NOMO-1 treated with DMSO at 0.1 percent for 48 hours (cell line): ENCODE data around the gene ATP10B.
"Not testable (repeated sequence)": the region's sequence is repeated elsewhere in the genome, so short reads cannot be mapped to it uniquely, and the experiment has no call there.

Source experiments
- DNase-seq: peaks from one replicate; lab custom pipeline; 2025; ENCODE audit not compliant: unreplicated experiment; lab: John Stamatoyannopoulos, UW

Gene ATP10B

GRCh38 chr5:160757194-160757593 lies 94.8 kb downstream of the ATP10B start:
- DNase-seq: no peak

DNA sequence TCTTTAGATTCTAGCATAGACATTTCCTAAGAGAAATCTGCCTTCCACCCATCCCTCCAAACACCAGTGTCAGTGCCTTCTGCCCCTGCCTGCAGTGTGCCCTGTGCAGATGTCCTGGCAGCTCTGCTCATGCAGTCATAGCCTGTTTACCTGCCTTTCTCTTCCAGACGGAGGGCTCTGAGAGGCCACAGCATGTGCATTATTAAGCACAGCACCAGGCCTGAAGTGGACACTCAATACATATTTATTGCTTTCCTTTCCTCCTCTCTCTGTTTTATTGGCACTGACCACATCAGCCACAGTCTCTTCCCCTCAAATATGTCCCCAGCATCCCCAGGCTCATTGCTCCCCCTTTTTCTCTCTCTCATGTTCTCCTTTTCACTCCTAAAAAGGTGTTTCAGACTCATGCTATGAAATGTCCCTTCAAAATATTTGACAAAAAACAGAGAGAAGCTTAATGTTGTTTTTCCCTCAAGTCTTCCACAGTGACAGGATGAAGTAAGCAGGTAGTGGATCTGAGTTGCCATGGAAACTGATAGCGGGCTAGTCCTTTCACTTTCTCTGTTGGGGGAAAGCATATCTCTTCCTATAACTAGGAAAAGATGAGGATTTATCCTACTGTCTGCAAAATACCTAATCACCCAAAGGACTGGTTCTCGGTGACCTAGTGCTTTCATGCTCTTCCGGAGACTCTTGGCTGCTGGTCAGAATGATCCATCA lies 100.9 kb downstream of the ATP10B start:
- no peak for DNase-seq

DNA sequence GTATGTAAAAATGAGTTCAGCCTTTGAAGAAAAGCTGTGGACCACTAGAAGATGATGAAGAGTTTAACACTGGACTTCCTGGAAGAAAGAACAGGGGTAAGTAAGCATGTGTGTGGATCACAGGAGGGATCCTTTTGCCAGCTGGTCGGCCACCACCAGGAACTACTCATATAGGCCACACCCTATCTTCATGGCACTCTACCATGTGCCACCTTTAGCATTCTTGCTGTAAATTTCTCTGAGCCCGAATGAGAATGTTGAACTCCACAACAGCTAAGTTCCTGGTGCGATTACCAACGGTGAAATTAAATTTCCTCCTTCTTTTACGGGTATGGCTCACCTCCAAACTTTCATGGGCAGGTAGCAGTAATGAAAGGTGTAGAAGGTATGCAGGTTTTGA lies 102.3 kb downstream of the ATP10B start:
- DNase-seq: no peak

GRCh38 chr5:160749026-160749425 lies 103.0 kb downstream of the ATP10B start:
- no peak for DNase-seq

DNA sequence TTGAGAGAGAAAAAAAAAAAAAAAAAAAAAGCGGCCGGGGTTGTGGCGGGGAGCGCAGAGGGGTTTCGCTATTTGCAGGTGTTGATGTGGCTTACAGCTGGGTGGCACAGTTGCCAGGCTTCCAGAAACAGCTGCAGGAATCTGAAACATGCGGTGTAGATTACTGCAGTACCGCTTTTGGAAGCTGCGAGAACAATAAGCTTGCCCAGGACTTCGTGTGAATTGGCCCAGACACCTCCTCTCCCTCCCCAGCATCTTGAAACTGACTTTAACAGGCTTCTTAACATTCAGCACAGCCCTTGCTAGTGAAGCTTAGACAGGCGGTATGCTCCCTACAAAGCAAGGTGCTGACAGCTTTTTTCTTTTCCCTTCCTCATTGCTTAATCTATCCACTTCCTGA lies 104.0 kb downstream of the ATP10B start:
- DNase-seq: no peak

DNA sequence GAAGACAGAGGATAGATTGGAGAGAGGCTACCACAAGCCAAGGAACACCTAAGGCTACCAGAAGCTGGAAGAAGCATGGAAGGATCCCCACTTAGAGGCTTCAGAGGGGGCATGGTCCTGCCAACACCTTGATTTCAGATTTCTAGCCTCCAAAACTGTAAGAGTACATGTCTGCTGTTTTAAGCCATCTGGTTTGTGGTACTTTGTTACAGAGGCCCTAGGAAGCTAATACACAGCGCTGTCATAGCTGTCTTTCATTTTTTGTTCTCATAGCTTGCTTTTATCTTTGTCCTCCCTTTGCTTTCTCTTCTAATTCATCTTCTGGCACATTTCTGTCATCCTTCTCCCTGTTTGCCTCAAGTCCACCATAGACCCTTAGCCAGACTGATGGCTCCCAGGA lies 104.5 kb downstream of the ATP10B start:
- no peak for DNase-seq

DNA sequence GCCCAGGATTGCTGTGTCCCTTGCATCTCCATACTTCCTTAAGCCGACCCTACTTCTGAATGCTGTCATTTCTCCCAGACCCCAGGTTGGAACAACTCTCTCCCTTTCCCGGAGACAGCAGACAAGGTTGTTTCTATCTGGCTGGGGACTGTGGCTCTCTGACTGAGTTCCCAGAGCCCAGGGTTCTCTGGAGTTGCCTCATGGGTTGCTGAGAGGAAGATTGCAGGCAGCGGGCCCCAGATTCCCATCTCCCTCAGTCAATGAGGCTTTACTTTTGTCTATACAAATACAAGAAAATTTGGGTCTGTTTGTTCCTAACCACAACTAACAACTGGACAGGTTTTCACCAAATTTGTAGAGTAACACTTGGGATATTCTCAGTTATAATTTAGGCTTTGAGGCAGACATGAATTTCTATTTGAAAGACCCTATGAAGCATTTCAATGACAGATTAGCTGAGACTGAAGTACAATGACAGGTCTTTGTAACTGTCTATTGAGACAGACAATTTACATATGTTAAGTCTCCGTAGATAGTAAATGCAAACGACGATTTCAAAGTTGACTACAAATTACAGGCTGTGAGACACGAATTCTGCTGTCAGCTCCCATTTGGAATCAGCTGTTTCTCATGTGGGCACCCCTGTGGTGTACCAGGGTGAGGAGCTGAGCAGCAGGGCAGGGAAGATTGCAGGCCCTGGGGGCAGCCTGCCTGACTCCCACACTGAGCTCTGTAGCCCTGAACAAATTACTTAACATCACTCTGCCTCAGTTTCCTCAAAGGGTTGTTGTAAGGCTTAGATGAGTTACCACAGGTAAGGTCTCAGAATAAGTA lies 107.5 kb downstream of the ATP10B start:
- no peak for DNase-seq

DNA sequence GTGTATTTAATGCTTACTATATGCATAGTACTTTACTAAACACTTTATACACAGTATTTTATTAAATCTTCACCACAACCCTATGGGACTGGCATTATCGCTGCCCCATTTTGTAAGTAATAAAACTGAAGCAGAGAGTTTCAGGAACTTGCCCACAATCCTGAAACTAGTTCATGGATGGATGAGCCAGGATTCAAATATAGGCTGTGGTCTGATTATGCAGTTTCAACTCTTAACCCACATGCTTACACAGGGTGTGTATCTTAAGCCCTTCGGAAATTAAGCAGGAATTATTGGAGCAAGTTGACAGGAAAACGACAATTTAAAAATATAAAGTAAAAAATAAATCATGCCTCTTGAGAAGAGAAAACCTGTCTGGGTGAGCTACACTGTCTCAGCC lies 109.0 kb downstream of the ATP10B start:
- no peak for DNase-seq

- DNase-seq: no peak
Observed at GRCh38 chr5:160742446-160742845, 109.6 kb downstream of the ATP10B start.

- DNase-seq: no peak
Observed at GRCh38 chr5:160727296-160727997, 124.6 kb downstream of the ATP10B start.

- DNase-seq: no peak
Observed at GRCh38 chr5:160726721-160727120, 125.3 kb downstream of the ATP10B start.

GRCh38 chr5:160720822-160721221 lies 131.2 kb downstream of the ATP10B start:
- no peak for DNase-seq

DNA sequence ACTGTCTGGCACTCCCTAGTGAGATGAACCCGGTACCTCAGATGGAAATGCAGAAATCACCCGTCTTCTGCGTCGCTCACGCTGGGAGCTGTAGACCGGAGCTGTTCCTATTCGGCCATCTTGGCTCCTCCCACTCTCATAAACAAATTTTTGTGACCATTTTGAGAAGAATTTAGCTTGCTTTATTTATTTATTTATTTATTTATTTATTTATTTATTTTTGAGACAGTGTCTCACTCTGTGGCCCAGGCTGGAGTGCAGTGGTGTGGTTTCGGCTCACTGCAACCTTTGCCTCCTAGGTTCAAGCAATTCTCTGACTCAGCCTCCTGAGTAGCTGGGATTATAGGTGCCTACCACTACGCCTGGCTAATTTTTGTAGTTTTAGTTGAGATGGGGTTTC lies 136.5 kb downstream of the ATP10B start:
- DNase-seq: not testable (repeated sequence)

DNA sequence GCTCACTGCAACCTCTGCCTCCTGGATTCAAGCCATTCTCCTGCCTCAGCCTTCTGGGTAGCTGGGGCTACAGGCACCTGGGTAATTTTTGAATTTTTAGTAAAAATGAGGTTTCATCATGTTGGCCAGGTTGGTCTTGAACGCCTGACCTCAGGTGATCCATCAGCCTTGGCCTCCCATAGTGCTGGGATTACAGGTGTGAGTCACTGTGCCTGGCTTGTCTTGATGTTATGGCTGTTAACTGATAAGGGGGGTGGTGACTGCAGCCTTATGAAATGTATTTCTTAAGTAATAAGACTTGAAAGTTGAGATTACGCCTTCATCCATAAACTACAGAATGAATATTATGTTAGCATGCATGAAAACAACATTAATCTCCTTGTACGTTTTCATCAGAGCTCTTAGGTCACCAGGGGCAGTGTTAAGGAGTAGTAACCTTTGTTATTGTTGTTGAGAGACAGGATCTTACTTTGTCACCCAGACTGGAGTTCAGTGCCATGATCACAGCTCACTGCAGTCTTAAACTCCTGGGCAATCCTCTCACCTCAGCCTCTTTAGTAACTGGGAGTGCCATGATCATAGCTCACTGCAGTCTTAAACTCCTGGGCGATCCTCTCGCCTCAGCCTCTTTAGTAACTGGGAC lies 148.3 kb downstream of the ATP10B start:
- no peak for DNase-seq

- DNase-seq: peak; percentile 99
Observed at GRCh38 chr5:160702934-160703333, 149.1 kb downstream of the ATP10B start.

GRCh38 chr5:160702311-160702803 lies 149.7 kb downstream of the ATP10B start:
- peak; percentile 52 for DNase-seq

DNA sequence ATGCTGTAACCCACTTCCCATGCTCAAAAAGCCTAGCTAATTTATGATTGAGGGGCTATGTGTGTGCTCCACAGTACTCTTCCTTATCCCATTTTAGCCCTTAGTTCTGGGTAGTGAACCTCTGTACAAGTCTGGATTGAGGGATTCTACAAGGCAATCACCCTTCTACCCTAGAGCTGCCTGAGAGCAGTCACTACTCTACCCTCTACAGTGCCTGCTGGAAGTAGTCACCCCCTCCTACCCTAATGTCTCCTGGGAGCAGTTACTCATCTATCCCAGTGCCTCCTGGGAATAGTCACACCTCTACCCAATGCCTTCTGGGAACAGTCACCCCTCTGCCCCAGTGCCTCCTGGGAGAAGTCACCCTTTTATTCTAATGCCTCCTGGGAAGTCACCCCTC lies 150.6 kb downstream of the ATP10B start:
- DNase-seq: no peak

DNA sequence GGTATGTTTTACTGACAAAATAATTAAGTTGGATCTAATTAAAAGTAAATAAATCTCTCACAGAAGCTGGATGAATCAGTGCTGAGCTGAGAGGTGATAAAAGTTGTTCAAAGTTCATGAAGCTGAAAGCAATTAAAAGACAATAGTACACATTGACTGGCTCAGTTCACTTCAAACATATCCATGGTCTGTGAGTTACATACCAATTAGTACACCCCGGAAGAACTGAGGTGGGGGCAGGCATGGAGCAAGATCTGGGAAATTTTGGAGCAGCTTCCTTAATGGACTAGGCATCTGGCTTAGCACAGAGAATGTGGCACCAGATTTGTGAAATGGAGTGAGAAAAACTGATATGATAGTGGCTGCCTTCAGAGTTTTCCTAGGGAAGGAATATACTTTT lies 152.7 kb downstream of the ATP10B start:
- DNase-seq: no peak

DNA sequence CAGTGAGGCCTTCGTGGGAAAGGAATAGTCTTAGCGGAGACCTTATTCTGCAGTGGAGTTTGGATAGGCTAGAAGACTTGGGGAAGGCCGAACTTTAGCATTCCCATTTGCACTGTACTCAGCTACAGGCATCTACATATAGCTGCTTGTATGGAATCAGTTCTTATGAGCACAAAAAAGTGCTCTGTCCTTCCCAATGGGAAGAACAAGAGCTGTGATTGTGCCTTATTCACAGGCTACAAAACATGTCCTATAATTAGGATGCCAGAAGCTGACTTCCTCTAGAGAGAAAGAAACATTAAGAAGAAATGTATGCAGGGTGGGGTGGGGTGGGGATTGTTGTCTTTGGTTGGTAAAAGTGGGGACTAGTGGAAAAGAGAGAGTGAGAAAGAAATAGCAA lies 154.7 kb downstream of the ATP10B start:
- no peak for DNase-seq

DNA sequence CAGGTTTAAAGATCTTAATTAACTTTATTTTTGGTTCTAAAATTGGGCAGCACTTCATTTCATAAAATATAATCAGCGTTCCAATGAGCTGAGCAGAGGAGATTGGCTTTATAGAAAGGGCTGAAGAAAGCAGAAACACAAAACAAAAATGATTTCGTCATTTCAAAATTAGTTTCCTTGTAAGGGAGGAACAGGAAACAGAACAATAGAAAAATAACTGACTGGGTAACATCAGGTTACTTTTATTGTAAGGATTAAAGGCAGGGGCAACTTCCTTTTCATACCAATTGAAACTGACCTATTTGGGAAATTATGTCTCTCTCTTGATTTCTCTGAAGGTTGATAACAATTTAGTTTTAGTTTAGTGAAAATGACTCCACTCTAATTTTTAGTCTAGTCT lies 157.1 kb downstream of the ATP10B start:
- DNase-seq: peak; percentile 81

DNA sequence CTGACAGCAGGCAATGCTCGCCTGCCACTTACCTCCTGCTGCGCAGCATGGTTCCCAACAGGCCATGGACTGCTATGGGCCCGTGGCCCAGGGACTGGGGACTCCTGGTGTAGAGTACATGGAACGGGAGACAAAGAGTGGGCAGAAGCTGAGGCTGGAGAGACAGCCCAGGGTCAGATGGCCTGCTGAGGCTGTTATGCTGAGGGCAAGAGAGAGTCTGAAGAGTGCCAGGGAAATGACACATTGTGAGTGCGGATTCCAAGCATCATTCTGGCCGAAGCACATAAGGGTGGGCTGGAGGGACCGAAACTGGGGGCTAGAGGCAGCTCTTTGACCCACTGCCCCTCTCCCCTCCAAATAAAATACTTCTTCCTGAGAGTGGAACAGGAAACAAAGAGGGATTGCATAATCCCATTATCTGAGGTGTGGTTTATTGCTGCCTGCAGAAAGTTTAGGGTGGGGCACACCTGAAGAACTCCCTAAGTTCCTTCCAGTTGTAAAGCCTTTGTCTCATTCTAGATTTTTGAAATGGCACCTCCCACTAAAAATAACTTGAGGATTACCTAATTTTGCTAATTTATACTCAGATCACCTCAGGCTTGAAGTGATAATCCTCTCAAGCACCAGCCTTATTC lies 158.1 kb downstream of the ATP10B start:
- DNase-seq: no peak
